NCI-H526 treated with DMSO at 0.1 percent for 48 hours (cell line): Measurements from ENCODE around the gene MICOS13.
A peak's percentile ranks its signal among the peaks of the same experiment; 100 is the strongest.

Experiments
- DNase-seq: peaks from one replicate; lab custom pipeline; 2025; lab: John Stamatoyannopoulos, UW

The MICOS13 gene

DNA sequence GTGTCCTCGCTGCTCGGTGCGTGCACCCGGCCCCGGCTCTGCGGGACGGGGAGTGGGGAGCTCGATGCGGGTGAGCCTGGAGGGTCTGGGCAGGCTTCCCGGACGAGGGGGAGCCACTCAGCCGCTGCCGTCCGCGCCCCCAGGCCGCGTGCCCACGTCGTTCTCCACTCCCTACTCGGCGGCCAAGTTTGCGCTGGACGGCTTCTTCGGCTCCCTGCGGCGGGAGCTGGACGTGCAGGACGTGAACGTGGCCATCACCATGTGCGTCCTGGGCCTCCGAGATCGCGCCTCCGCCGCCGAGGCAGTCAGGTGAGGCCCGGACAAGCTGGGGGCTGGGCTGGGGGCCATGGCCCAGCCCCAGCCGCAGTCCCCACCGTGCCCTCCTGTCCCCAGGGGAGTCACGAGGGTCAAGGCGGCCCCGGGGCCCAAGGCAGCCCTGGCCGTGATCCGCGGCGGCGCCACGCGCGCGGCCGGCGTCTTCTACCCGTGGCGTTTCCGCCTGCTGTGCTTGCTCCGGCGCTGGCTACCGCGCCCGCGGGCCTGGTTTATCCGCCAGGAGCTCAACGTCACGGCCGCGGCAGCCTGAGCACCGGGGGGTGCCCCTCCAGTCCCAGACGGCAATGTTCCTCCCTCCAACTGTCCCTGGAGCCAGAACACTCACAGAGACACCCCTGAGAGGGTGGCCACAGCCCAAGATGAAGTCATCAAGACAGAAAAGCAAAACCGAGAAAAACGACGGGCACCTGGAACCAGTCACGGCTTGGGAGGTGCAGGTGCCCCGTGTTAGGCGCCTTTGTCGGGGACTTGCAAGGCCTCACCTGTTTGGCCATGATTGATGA lies 7.3 kb upstream of the MICOS13 start:
- DNase-seq: no peak

DNA sequence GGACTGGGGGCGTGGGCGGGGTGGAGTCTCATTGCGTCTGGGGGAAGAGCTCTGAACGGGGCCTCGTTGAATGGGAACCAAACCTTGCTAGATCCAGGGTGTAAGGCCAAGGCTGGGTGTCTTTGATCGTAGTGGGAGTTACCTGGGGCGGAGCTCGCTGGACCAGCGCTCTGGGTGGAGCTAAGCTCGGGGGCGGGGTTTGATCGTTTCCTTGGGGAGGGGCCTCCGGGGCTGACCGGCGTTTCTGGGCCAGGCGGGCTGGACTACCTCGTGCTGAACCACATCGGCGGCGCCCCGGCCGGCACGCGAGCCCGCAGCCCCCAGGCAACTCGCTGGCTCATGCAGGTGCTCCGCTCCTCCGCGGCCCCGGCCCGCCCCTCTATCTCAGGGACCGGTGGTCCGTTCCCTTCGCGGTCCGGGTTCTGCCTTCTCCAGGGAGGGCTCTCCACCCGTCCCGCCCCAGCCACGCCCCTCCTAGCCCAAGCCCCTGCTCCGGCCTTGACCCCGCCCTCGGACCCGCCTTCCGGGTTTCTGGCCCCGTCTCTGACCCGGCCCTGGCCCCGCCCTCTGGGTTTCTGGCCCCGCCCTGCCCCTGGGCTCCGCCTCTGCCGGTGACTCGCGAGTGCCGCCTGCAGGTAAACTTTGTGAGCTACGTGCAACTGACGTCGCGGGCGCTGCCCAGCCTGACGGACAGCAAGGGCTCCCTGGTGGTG lies 6.5 kb upstream of the MICOS13 start:
- DNase-seq: peak; percentile 42

DNA sequence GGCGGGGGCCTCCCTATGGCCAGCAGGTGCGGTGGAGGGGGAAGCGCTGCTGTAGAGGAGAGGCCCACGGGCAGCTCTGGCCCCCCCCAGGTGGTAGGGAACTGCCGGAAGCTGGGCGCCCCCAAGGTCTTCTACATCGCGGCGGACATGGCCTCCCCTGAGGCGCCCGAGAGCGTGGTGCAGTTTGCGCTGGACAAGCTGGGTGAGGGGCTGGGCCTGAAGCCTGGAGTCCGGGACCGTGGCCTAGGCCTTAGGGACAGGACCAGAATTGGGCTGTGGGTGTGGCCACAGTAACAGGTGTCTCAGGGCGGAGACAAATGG lies 6.0 kb upstream of the MICOS13 start:
- no peak for DNase-seq

DNA sequence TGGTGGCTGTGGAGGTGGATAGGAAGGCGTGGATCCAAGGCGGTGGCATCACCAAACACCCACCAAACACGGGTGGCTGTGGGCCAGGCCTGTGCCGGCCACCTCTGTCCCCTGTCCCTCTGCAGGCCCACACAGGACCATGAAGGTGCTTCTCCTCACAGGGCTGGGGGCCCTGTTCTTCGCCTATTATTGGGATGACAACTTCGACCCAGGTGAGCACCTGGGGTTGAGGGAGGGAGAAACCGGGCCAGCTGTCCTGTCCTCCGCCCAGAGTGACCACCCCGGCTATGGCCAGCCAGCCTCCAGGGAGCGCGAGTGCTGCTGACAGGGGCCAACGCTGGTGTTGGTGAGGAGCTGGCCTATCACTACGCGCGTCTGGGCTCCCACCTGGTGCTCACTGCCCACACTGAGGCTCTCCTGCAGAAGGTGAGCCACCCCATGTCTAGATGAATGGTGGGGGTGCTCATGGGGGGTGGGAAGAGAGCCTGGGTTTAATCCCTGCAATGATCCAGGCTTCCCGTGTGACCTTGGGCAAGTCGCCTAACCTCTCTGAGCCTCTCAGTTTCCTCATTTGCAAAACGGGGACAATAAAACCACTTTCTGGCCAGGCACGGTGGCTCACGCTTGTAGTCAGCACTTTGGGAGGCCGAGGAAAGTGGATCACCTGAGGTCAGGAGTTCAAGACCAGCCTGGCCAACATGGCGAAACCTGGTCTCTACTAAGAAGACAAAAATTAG lies 4.5 kb upstream of the MICOS13 start:
- DNase-seq: no peak

DNA sequence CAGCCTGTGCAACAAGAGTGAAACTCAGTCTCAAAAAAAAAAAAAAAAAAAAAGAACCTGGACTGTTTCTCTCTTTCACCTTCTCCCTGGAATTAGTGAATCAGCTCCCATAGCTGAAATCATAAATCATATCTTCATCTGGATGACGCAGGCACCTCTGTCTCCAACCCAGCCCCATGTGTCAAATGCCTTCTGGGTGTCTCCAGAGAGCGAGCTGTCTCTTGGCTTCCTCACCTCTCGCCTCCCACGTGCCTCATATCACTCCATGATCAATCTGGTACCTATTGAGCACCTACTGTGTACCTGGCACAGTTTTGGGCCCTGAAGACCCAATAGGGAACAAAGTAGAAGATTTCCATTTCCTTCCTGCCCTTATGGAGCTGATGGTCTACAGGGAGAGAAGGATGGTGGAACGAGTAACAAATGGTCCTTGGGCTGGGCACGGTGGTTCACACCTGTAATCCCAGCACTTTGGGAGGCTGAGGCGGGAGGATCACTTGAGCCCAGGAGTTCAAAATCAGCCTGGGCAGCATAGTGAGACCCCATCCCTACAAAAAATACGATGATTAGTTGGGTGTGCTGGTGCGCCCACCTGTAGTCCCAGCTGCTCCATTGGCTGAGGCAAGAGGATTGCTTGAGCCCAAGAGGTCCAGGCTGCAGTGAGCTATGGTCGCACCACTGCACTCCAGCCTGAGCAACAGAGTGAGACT lies 3.0 kb upstream of the MICOS13 start:
- no peak for DNase-seq

DNA sequence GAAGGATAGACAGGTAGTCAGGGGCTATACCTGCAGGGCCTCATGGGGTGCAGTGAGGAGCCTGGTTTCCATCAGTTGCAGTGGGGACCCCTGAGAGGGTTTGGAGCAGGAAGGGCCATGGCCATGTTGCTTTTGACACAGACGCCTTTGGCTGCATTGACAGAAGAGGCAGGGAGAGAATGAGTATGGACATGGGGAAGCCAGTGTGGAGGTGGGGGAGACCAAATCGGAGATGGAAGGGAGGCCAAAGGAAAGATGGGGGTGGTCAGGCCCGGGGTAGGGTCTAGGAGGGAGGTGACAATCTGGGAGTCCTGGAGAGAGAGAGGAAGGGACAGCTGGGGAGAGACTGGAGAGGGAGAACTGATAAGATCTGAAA lies 1.8 kb upstream of the MICOS13 start:
- DNase-seq: no peak

DNA sequence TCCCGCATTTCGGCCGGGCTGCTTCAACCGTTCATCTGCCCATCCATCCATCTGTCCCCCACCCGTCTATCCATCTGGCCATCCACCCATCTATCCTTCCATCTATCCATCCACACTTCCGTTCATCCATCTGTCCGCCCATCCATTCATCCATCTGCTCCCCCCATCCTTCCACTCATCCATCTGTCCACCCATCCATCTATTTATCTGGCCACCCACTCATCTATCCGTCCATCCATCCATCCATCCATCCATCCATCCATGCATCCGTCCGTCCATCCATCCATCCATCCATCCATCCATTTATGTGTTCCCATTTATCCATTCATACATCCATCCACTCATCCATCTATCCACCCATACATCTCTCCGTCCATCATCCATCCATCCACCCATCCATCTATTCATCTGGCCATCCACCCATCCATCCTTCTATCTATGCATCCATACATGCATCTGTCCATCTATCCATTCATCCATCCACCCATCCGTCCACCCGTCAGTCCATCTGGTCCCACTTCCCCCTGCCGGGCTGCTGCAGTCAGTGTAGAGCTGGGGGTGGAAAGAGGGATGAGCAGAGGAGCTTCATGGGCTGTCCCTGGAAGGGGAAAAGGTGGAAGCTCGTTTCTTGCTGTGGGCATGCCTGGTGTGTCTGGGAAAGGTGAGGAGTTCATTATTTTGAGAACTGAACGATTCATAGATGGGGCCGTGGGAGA lies 1.2 kb upstream of the MICOS13 start:
- DNase-seq: no peak

DNA sequence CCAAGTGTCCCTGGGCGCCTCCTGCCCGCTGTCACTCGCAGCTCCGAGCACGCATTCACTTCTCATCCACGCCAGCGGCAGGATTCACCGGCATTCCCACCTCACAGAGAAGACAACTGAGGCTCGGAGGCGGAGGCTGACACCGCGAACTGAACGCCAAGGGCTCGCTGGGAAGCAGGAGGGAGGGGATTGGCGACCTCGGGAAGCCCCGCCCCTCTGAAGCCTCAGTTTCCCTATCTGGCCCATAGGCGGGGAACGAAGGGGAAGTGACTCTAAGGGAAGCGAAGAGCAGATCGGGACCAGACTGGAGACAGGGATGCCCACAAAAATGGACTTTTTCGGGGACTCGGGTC lies 256 bp downstream of the MICOS13 start:
- DNase-seq: no peak

DNA sequence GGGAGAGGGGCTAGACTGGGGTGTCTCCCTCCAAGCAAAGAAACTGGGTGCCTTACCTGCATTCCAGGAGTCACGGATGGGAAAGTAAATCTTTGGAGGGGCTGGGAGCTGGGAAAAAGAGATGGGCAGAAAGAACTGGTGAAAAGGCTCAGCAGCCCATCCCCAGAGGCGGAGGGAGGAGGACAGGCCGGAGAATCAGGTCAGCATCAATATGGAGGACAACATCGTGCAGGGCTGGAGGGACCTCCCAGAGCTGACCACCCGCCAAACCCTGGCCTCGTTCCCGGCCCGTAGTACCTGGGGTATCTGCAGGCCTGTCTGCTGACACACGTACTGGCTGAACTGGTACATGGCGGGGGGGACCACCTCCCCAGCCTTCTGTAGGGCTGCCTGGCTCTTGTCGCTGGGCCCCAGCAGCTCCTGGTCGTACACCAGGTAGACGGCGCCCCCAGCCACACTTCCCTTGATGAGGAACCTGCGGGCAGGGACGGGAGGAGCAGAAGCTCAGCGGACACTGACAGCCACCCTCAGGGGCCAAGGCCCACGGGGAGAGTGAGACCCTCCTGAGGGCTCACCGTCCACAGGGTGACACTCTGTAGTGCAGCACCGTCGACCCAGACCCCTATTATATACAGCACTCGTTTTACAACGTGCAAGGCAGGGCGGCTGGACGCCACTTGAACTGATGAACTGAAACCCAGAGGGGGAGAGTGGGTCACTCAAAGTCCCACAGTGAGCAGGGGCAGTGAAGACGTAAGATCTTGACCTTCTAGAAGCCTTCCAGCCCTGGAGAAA lies 830 bp downstream of the MICOS13 start:
- no peak for DNase-seq

DNA sequence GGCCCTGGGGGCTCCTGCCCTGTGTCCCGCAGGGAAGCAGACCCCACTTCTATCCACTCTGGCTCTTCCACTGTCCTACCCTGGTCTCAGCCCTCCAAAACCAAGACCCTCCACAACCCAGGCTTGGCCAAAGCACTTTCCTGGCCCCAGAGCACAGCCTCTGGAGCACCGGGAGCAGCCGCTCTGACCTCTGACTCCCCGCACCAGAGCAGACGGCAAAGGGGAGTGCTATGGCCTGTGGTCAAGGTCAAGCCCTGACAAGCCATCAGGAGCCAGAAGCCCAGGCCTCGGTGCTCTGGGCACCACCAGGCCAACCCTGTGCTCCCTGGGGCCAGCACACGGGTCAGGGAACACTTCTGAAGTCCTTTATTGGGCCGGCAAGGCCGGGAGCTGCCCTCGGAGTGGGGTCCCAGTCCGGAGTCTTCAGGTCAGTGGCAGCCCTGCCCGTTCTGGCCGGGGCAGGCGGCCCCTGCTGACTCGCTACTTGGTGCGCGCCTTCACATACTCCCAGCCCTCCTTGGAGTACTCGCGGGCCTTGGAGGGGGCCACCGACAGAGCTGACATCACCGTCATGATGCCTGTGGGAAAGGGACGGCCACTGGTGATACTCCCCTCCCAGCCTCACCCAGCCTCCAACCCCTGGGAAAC lies 2.1 kb downstream of the MICOS13 start:
- no peak for DNase-seq

DNA sequence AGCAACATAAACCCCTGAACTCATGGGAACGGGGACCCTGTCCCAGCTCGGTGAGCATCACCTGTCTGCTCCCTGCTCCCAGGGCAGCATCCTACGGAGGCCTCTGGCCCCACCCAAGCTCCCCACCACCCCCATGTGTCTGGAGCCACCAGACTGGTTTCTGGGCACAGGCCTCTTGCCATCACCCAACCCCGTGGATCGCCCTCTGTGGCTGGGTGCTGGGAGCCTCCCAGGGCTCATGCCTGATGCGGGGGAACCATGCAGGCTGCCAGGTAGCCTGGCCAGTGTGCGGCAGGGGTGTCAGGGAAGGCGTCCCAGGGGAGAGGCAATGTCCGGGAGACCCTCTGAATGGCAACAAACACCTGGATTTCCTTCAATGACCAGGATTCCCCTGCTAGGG lies 2.7 kb downstream of the MICOS13 start:
- DNase-seq: no peak

DNA sequence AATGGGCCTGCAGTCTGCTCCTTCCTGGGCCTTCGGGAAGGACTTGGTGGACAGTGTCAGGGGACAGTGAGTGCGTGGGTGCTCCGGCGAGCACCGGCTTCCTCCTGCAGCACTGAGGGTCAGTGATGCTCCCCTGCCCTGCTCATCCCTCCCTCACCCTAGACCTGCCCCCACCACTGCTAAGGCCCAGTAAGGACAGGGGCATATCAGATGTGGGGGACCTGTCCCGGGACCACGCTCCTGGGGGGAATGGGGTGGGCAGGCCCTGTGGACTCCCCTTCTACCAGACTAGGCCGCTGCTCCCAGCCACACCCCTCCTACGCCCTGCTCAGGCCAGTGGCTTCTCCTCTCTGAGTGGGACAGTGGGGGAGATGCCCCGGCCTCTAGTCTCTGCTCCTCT lies 3.2 kb downstream of the MICOS13 start:
- no peak for DNase-seq

DNA sequence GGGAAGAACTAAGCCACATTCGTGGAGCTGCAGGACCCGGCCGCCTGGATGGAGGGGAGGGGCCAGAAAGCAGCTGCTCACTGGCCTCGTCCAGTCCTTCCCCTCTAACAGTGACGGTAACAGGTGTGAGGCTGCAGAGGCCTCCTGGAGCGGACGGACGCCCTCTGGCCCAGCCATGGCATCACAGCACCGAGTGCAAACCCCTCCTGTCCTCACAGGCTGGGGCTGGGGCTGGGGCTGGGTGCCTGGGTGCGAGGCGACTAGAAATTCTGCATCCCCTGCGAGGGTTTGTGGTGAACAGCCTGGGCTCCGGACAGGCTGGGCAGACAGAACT lies 3.6 kb downstream of the MICOS13 start:
- DNase-seq: no peak

DNA sequence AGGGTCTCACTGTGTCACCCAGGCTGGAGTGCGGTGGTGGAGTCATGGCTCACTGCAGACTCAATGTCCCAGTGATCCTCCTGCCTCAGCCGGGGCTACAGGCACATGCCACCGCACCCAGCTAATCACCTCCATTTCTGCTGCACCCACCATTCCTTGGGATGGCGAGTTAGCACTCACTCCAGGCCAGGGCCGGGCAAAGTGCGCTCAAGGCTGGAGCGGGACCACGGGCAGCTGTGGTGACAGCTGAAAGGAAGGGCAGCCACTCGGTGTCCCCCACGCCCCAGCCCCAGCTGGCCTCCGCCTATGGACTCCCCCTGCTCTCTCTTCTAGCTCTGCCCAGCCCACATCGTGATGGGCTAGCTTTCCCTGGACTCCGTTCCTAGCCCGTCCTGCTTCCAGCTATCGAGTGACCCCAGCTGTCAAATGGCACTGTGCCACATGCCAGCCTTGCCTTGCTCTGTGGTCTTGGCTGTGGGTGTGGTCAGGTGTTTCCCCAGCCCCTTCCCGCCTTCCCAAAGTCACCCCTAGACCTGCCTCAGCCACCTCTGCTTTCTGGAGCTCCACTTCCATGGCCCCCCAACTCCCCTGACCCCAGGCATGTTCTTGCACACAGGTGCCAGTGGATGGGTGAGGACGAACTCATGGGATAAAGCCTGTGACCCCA lies 4.1 kb downstream of the MICOS13 start:
- DNase-seq: no peak

DNA sequence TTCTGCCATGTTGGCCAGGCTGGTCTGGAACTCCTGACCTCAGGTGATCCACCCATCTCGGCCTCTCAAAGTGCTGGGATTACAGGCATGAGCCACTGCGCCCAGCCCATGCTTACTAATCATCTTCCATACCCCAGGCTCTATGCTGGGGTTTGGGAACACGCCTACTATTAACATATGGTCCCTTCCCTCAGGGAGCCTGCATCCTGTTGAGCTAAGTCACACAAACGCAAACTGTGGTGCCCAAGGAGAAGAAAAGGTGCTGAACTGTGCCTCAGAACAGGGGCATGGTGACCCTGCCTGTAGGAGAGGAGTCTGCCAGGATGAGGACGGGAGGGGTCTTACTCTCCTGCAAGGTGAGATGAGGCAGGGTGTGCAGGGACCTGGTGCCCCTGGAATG lies 5.6 kb downstream of the MICOS13 start:
- DNase-seq: no peak

DNA sequence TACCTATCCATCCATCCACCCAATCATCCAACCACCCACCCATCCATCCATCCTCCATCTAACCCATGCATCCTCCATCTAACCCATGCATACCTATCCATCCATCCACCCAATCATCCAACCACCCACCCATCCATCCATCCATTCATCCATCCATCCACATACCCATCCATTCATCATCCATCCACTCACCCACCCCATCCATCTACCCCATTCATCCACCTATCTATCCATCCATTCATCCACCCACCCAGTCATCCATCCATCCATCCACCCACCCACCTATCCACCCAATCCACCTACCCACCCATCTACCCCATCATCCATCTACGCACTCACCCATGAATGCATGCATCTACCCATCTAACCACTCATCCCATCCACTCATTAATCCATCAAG lies 6.6 kb downstream of the MICOS13 start:
- DNase-seq: no peak

DNA sequence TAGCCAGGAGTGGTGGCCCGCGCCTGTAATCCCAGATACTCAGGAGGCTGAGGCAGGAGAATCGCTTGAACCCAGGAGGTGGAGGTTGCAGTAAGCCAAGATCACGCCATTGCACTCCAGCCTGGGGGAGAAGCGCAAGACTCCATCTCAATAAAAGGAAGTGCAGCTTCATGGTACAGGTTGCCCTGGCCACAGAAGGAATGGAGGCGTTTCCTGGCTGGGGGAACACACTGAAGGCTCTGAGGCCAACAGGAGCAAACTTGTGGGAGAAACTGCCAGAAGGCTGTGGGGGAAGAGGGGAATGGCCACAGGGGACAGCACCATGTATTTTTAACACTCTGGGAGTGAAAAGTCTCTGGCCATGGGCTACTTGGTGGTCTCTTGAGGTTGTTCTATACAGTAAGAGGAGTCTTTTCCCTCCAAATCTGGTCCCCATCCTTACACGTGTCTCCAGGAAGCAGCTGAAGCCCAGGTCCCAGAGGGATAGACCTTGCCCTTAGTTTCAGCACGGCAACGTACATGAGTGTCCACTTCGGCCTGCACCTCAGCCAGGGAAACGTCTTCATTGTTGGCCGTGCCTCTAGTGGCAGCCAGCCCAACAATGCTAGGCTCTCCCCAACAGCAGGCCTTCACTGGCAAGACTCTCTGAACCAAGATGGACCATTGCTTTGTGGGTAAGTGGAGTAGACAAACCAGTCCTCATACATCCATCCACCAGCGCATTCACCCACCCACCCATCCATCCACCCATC lies 7.4 kb downstream of the MICOS13 start:
- DNase-seq: no peak

DNA sequence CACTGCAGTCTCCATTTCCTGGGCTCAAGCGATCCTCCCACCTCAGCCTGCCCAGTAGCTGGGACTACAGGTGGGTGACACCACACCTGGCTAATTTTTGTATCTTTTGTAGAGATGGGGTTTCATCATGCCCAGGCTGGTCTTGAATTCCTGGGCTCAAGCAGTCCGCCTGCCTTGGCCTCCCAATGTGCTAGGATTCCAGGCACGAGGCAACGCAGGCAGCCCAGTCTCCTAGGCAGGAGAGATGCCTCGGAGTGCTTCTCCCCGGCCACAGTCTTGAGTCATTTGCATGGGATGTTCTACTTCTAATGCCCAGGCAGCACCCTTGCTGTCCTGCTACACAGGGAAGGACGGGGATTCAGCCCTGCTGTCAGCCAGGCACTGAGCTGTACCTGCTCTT lies 8.7 kb downstream of the MICOS13 start:
- DNase-seq: no peak

DNA sequence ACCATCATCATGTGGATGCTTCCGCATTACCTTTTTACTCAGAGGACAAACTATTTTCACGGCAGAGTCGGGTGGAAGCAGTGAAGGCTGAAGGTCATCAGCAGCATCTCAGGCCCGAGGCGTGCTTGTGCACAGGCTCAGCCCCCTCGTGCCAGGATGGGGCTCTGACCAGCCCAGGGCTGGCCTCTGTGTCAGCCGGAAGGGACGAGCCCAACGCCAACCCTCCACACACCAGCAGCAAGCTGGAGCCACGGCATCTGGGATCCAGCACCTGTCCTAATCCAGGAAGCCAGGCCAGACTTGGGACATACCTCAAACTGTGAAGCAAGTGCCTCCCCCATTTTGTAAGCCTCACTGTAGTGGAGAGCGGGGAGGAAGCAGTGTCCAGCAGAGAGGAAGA lies 11.1 kb downstream of the MICOS13 start:
- no peak for DNase-seq
